Right atrium auricular region (tissue), 2 donors: Measurements from ENCODE around the gene ATXN10. TPM values are rescaled to one million over a fixed set of nuclear protein-coding genes. Genes with fewer than 3 reads are reported as not detected.

ENCODE experiments used
- DNase-seq: peaks from one replicate; pipeline ENCODE4 v3.0.0-alpha.2; 2019; ENCODE audit warnings: low spot score
- H3K27ac ChIP-seq, 2 donors: fragments of 200-600 bp; sonication (generic); 1 replicate in 1 of 2; 2 replicates in 1 of 2; pipeline ENCODE4 v1.5.1; 2016 to 2019
- H3K27me3 ChIP-seq, 2 donors: fragments of 200-600 bp; sonication (generic); one replicate each; pipeline versions ENCODE4 v1.5.1 to v1.6.0; 2017 to 2019
- H3K36me3 ChIP-seq: fragments of 200-600 bp; sonication (generic); one replicate; pipeline ENCODE4 v1.5.1; 2016
- H3K4me1 ChIP-seq, 2 donors: fragments of 200-600 bp; sonication (generic); one replicate each; pipeline versions ENCODE4 v1.5.1 to v1.6.0; 2017 to 2019
- H3K4me3 ChIP-seq, 2 donors: fragments of 200-600 bp; sonication (generic); 1 replicate in 1 of 2; 2 replicates in 1 of 2; pipeline ENCODE4 v1.5.1; 2017 to 2019; ENCODE audit warnings: mild to moderate bottlenecking in 1 of 2, moderate library complexity in 1 of 2
- H3K9me3 ChIP-seq, 2 donors: fragments of 200-600 bp; sonication (generic); one replicate each; pipeline ENCODE4 v1.5.1; 2019
- CTCF ChIP-seq, 2 donors: fragments of 200-600 bp; sonication (generic); IDR thresholded peaks; one replicate each; pipeline ENCODE4 v1.5.1; 2019; ENCODE audit warnings: antibody characterized with exemption in 2 of 2
- total RNA-seq, 2 donors: library from RNA; depleted of rRNA; stranded (reverse); fragments of >200 nt; gene quantifications; one replicate each; pipeline ENCODE4 v1.1.0, GENCODE V29; 2016

Gene ATXN10
- total RNA-seq, 2 donors from 2014 or later: 85.3 to 88.5 TPM

GRCh38 chr22:45830531-45831245 lies 159.1 kb downstream of the ATXN10 start:
- Histone ChIP-seq H3K9me3 (no peaks in the 10 kb centered on the region), H3K36me3 (no peaks in the 10 kb centered on the region), H3K4me3 (no peak overlapping the region), H3K27me3 (no peaks in the 10 kb centered on the region), H3K27ac (no peak overlapping the region), H3K4me1 (no peaks in the 10 kb centered on the region)
- DNase-seq: no peak
- TF ChIP-seq CTCF (IDR thresholded peaks at IDR 0.05): no peak

- peak in 1 of 2 donors; percentile 46 for TF ChIP-seq CTCF (IDR thresholded peaks at IDR 0.05)
- Histone ChIP-seq H3K27ac (no peak overlapping the region), H3K9me3 (no peaks in the 10 kb centered on the region), H3K36me3 (no peaks in the 10 kb centered on the region), H3K27me3 (no peaks in the 10 kb centered on the region), H3K4me1 (no peaks in the 10 kb centered on the region), H3K4me3 (no peak overlapping the region)
- no peak for DNase-seq
These were observed 159.8 kb downstream of the ATXN10 start for GRCh38 chr22:45831394-45831793.

- no peaks in the 10 kb centered on the region for H3K4me1 ChIP-seq
- DNase-seq: no peak
- H3K36me3 ChIP-seq: no peaks in the 10 kb centered on the region
- no peak overlapping the region for H3K27ac ChIP-seq
- H3K27me3 ChIP-seq: no peaks in the 10 kb centered on the region
- no peak overlapping the region for H3K4me3 ChIP-seq
- TF ChIP-seq CTCF (IDR thresholded peaks at IDR 0.05): no peak
- H3K9me3 ChIP-seq: no peaks in the 10 kb centered on the region
These were observed 160.5 kb downstream of the ATXN10 start for GRCh38 chr22:45832180-45832579.

- H3K27me3 ChIP-seq: no peaks in the 10 kb centered on the region
- H3K27ac ChIP-seq: no peak overlapping the region
- H3K36me3 ChIP-seq: no peaks in the 10 kb centered on the region
- no peak for DNase-seq
- H3K4me1 ChIP-seq: no peaks in the 10 kb centered on the region
- H3K4me3 ChIP-seq: no peak overlapping the region
- TF ChIP-seq CTCF (IDR thresholded peaks at IDR 0.05): no peak
- H3K9me3 ChIP-seq: no peaks in the 10 kb centered on the region
These were observed 161.4 kb downstream of the ATXN10 start for GRCh38 chr22:45832959-45833580.

GRCh38 chr22:45833613-45834012 lies 162.0 kb downstream of the ATXN10 start:
- Histone ChIP-seq H3K4me3 (no peak overlapping the region), H3K27me3 (no peaks in the 10 kb centered on the region), H3K27ac (no peak overlapping the region), H3K36me3 (no peaks in the 10 kb centered on the region), H3K9me3 (no peaks in the 10 kb centered on the region), H3K4me1 (no peaks in the 10 kb centered on the region)
- no peak for TF ChIP-seq CTCF (IDR thresholded peaks at IDR 0.05)
- no peak for DNase-seq
